ENCODE data around the gene NEUROG1.

The NEUROG1 gene, protein sequence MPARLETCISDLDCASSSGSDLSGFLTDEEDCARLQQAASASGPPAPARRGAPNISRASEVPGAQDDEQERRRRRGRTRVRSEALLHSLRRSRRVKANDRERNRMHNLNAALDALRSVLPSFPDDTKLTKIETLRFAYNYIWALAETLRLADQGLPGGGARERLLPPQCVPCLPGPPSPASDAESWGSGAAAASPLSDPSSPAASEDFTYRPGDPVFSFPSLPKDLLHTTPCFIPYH

DNA sequence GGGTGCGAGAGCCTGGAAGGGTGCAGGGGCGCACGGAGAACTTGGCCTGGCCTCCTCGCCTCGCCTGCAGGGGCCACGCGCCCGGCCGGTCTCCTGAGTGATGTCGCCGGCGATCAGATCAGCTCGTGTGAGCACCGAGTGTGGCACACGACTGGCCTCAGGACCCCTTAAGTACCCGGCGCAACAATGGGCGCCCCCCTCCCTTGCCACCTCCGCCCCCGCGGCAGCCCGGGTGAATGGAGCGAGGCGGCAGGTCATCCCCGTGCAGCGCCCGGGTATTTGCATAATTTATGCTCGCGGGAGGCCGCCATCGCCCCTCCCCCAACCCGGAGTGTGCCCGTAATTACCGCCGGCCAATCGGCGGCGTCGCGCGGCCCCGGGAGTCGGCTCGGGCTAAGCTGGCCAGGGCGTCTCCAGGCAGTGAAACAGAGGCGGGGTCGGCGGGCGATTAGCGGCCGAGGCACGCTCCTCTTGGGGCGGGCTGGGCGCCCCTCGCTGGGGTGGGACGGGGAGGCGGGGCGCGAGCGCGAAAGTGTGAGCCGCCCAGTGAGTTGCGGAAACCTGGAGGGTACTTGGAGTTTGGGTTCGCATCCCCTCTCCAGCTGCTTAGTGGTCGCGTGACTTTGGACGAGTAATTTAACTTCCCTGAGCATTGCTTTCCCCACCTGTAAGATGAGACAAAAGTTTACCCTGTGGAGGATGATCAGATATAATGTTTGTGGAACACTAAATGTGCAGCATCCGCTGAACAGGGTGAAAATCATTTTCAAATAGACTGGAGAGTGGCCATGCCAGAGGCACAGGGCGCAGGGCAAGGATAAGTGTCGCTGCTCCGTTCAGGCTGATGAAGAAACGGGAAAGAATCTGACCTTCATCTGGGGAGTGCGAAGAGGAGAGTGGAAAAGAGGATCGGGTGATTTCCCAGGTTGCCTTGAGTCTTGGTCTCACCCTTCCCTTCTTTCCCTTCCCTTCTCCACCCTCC, at the start of gene NEUROG1:
TSS of gene NEUROG1 (minus strand) at position 145 of the 982 bp plus-strand sequence. CDS start 274 bp downstream, outside the sequence.
- no peak for DNase-seq (ENCODE audit: insufficient read length, low spot score)
- FAIRE-seq, result no peak

DNA sequence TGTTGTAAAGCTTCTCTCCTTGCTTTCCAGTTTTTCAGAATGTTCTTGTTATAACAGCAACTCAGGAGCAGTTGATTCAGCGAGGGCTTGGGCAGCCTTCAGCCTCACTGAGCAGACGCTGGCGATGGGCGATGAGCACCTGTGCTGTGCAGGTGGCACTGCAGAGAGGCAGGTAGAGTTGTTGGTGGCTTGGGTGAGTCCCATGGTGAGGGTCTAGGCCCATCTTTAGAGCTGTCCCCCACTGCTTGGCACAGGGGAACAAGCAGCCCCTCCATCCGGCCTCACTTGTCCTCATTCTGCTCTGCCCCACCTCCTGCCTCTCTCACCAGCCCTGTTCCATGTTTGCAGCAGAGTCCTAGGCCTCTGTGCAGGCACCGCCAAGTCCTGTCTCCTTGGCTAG, 49.2 kb upstream of the NEUROG1 start:
- FAIRE-seq (no peak), DNase-seq (ENCODE audit: insufficient read length, low spot score) (no peak)

DNA sequence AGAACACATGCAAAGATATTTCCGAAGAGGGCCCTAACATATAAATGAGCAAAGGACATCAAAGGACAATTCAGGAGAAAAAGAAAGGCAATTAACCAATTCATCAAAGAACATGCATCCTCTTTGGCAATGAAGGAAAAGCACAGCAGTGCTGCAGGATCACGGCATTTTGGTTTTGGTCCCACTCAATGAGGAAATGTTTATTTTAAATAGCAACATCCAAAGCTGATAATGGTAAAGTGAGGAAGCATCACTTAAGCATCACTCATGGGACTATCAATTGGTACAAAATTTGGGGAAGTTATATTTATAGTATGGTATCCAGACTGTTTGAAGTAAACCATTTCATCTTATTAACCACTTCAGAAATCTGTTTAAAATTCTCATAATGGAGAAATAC, 48.5 kb upstream of the NEUROG1 start:
- FAIRE-seq, result no peak
- DNase-seq (ENCODE audit: insufficient read length, low spot score), result no peak

DNA sequence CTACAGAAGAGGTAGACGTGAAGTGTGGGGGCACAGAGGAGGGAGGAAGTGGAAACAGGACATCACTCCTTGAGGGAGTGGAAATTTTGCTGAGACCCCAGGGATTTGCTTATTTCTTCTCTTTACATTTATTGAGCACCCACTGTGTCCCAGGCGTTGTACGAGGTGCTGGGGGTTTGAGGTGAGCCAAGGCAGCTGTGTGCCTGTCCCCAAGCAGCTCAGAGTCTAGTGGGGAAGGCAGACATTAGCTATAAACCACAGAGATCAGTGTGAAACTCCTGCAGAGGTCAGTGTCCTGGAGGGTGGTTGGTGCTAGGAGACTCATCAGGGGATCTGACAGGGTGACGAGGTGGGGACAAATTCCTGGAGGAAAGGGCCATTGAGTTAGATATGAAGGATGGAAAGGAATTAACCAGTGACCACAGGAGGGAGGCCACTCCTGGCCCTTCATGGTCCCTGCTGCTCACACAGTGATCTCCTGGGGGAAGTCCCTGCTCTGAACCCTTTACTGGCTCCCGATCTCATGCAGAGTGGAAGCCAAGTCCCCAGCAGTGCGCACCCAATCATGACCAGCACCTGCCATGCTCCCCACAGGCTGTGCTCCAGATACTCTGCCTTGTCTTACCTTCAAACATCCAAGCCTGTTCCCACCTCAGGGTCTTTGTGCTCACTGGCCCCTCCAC, 46.5 kb upstream of the NEUROG1 start:
- DNase-seq (ENCODE audit: insufficient read length, low spot score) (no peak), FAIRE-seq (no peak)

DNA sequence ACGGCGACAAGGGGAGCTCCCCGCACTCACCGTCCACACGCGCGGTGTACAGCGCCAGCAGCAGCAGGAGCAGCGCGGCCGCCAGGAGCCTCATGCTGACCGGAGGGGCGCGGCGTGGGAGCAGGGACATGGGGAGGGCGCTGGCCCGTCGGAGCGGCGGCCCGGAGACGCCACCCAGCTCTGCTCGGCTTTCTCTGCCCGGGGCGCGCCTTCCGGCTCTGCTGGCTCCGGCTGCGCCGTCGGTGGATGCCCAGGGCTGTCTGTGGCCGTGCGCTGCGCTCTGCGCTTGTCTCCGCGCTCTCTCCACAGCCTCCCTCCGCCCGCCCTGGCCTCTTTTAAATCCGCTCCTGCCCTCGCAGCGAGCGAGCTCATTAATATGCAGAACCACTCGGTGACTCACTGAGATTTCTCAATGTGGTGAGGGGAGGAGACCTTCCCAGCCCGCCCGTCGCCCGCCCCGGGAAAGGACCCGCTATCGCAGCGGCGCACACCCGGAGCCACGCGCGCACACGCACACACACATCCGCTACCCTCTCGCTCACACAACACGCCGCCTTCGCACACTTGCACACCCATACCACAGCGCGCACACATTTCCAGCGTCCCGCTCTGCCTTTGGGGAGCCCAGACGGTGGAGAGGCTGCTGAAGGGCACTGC, 43.0 kb upstream of the NEUROG1 start, which contains the start of gene CXCL14:
TSS of gene CXCL14 (minus strand) at position 307 of the 657 bp plus-strand sequence. CDS start at position 94, 213 bp downstream.
- DNase-seq (ENCODE audit: insufficient read length, low spot score) (no peak), FAIRE-seq (no peak)

DNA sequence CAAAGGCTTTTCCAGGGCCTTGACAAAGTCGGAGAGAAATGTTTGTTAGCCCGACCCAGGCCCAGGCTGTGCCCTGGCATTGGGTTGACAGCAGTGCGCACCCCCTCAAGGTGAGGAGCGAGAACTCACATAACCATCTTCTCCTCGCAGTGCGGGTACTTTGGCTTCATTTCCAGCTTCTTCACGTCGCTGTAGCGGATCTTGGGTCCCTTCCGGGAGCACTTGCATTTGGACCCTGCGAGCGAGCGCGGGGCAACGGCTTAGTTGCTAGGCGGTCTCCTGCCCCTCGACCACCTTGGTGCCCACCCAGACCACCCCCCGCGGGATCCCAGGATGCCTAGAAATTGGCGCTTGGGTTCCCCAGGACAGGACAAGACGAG, 42.5 kb upstream of the NEUROG1 start:
- no peak for DNase-seq (ENCODE audit: insufficient read length, low spot score)
- FAIRE-seq, result no peak

DNA sequence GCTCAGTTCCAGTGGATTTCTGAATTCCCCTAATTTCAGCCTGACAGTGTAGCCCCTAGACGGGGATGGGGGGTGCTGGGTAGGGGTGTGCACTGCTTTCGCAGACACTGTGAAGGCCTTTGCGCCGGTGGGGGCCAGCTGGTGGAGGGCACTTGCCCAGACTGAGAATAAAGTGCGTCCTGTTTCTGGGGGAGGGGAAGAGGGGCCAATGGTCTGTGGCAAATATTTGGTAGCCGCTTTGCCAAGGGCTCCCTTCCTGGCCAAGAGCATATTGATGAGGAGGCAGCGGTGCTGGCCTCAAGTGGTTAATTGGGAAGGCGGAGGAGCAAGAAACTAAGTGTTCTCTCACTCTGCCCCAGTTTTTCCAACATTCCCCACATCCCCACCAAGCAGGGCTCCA, 41.7 kb upstream of the NEUROG1 start:
- no peak for FAIRE-seq

DNA sequence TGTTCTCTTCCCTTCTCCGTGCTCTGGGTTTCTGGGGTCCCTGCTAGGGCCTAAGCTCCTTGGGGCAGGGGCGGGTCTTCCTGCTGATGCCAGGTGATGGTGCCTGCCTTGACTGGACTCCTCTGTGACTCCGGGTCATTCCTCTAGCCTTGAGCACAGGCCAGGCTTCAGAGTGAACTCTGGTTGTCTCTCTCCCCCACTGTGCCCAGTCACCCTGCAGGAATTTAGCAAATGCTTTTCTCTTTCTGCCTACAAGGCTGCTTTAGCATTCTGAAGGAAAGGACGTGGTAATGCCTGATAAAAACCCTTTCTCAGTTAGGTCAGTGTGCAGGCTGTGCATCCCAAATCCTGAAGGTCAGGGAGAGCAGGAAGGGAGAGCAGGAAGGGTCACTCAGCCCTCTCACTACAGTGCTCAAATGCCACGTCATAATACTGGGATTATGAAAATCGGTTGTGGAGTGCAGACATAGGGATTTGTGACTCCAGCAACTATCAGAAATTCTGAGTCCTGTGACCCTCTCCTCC, 40.4 kb upstream of the NEUROG1 start:
- no peak for FAIRE-seq
- DNase-seq (ENCODE audit: insufficient read length, low spot score), result no peak

More for the DNA sequence above, 41.7 kb upstream of the NEUROG1 start:
- no peak for DNase-seq (ENCODE audit: insufficient read length, low spot score)

DNA sequence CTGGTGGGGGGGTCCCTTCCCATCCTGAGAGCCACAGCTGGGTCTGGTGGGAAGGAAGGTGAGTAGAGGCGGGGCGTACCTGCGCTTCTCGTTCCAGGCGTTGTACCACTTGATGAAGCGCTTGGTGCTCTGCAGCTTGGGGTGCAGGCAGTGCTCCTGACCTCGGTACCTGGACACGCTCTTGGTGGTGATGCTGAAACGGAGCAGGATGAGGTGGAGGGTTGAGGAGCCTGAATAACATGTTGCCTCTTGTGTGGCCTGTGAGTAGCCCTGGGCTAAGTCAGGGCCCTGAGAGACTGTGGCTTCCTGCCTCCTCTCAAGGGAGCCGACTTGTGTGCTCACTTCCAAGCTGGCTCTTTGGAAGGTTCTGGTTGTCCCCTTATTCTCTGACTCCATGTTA, 38.7 kb upstream of the NEUROG1 start:
- no peak for DNase-seq (ENCODE audit: insufficient read length, low spot score)
- no peak for FAIRE-seq

DNA sequence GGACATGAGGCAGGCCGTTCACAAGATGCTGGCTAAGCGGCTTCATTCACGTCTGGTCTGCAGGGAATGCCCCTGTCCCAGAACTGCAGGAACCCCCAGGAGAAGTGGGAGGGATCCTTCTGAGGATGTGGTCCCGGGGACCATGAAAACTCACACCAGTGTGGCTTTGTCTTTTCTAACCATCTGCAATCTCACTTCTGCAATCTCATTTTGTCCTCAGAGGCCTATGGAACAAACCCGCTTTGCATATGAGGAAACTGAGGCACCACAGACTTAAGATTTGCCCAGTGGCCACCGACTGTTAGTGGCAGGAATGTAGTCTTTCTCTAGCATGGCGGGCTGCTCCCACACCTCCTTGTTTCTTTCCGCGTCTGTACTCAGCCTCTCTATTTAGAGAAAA, 36.1 kb upstream of the NEUROG1 start:
- no peak for FAIRE-seq
- no peak for DNase-seq (ENCODE audit: insufficient read length, low spot score)

DNA sequence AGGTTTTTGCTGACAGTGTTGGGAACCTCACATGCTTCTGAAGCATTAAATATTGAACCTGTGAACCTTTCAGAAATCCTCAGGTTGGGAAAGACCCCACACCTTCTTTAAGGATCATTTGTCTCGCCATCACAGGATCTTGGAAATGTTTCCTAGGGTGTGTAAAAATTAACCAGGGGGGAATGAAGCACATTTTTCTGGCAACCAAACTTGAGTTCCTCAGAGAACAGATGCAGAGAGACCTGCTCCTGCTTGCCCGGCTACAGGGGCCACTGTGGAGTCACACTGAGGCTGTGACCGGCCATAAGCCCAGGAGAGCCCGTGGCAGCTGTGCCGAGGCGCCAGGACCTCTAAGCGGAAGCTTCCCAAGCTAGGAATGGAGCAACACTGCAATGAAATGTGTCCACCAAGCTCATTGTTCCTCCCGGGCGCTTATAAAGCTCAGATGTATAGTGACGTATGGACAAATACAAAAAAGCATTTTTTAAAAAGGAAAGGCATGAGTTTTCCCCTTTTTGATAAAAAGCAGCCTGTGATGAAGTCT, 35.4 kb upstream of the NEUROG1 start:
- FAIRE-seq, result no peak
- DNase-seq (ENCODE audit: insufficient read length, low spot score), result no peak

DNA sequence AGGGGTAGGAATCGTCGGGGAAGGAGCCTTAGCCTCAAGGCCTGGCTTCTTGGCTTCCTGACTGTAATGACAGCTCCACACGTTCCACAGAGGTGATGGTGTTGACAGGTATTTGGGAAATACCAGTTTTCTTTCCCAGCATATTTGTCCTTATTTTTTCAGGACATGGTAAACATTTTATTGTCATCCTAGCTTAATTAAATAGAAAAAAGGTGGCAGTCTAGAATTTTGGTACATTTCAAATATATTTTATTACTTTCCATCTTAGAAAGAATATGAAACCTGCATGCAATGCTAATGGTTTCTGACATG, 34.6 kb upstream of the NEUROG1 start:
- DNase-seq (ENCODE audit: insufficient read length, low spot score) (no peak), FAIRE-seq (no peak)

DNA sequence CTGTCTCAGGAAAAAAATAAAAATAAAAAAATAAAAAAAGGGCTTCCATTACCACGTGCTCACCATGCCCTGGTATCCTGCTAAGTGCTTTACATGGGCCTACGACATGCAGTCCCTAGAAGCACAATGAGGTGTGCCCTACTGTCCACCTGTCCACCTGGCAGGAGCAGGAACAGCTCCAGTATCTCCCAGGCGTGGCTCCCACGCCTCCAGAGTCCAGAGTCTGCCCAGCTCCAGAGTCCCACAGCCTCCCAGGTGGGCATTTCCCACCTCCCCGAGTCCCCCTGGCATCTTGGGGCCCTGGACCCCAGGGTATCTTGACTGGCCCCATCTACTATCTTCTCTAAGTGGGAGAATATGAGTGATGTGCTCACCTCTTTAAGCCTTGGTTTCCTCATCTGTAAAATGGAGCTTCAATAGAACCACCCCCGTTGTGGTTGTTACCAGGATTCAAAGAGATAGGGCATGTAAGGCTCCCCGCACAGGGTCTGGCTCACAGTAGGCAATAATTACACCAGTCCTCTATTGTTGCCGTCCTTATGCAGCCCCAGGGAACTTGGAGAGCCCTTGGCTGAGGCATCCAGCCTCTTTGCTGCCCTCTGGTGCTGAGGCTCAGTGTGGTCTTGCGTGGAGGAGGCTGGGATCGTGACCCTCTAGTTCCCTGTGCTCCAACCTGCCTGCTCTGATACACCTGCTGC, 34.1 kb upstream of the NEUROG1 start:
- FAIRE-seq (no peak), DNase-seq (ENCODE audit: insufficient read length, low spot score) (no peak)

DNA sequence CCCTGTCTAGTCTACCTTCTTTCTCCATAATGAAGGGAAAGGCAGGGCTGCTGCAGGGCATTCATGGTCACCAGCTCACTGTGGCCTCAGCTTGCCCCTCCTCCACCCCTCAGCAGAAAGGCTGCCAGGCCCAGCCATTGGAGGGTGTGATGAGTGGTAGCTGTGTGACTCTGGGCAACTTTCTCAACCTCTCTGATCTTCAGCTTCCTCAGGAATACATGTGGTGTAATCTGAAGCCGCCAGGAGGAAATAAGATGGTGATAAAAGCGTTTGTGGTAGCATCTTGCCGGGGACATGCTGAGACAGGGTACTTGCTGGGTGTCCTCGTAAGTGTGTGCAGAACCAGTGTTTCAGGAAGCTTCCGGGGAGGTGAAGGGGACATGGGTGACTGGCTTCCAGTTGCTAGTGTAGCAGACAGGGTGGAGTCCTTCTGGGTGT, 33.2 kb upstream of the NEUROG1 start:
- no peak for DNase-seq (ENCODE audit: insufficient read length, low spot score)
- FAIRE-seq, result no peak

DNA sequence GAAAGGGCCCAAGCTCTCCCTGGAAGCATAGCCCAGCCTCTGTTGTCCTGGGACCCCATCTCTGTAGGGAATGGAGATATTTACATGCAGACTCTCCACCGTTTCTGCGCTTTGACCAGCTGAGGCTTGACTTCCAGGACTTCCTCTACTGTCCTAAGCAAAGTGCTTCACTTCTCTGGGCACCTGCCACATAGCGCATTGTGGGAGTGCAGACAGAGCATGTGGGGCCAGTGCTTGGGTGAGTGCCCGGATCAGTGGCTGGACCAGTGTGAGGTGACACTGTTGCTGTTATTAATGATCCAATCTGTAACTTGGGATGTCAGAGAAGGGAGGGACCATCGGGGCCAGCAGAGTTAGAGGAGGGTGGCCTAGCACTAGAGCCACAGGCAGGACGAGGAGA, 32.5 kb upstream of the NEUROG1 start:
- no peak for FAIRE-seq
- no peak for DNase-seq (ENCODE audit: insufficient read length, low spot score)

DNA sequence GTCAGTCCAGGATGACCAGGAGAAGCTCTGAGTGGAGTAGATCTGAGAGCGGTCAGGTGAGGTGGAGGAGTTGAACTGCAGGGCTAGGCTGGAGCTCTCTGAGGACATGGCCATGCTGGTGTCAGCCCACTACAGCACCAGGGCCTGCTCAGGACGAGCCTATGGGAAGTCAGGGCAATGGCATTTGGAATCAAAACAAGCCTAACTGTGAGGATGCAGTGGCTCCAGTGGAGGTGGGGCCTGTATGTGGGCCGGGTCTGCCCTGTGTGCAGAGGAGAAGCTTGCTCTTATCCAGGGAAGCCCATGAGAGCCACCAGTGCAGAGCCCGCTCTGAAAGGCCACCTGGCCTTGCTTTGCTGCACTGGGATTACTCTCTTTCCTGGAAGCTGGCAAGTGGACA, 31.9 kb upstream of the NEUROG1 start:
- DNase-seq (ENCODE audit: insufficient read length, low spot score) (no peak), FAIRE-seq (no peak)

DNA sequence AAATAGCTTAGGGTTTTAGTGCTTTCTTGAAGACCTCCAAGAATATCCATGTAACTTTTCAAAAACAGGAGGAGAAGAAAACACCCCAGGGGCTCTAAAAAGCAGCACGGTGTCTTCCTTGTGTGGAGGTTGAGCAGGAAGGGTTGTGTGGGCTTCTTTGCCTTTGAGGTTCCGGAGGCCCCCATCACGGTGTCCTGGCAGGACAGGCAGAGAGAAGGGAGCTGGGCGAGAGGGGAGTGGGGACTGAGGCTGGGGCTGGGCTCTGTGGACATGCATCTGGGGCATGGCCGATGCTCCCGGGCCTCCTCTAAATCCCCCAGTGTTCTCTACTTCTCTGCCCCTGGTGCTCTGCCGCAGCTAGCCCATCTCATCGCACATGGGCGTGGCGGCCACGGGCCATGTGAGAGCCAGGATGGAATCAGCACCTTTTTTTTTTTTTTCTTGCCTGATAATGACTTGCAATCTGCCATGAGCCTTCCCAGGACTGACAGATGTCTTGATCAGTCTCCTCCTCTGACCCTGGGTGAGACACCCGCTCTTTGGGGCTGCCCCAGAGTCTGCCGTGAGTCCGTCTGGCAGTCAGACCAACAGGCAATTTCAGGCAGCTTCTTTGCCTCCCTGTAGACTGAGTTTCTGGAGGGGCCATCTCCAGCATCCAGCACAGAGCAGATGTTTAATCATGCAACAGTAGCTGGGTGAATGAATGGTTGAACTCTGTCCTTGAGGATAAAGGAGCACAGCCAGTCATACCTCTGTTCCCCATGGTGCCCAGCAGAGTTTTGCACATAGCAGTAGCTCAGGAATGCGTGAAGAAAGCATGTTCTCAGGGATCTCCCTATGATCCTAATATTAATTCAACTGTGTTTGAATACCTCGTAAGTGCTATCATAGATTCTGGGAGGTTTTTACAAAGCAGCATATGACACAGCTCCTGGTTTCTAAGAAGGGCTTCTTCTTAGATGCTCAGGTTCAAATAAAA, 30.9 kb upstream of the NEUROG1 start:
- FAIRE-seq (no peak), DNase-seq (ENCODE audit: insufficient read length, low spot score) (no peak)

DNA sequence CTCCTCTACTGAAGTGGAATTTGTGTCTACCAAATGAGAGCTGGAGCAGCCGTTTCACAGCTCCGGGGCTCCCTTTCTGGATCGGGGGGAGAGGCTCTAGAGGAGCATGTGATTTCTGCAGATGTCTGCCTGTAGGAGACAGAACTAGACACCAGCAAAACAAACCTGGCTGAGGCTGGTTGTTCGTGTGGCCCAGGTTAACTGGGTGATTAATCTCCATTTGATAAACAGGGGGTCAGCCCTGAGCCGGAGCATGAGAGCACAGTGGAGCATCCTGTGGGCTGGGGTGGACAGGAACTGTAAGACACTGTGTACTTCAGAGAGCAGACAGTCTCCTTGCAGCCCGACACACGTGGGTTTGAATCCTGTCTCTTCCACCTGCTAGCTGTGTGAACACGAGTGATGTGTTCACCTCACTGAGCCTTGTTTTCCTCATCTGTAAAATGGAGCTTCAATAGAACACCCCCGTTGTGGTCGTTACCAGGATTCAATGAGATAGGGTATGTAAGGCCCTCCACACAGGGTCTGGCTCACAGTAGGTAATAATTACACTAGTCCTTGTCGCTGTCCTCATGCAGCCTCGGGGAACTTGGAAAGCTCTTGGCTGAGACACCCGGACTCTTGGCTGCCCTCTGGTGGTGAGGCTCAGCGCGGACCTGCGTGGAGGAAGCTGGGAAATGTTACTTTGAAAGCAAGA, 30.1 kb upstream of the NEUROG1 start:
- peak; percentile 85 for FAIRE-seq
- peak; percentile 40 for DNase-seq (ENCODE audit: insufficient read length, low spot score)
